HG02852 (cell line): ENCODE results near the gene GABARAP.

Experiments
- ATAC-seq: cut with Tn5 transposase; IDR thresholded peaks from one replicate; pipeline ENCODE4 v1.9.1; 2021; ENCODE audit warnings: mild to moderate bottlenecking, moderate library complexity; ENCODE audit not compliant: unreplicated experiment

GABARAP gene

DNA sequence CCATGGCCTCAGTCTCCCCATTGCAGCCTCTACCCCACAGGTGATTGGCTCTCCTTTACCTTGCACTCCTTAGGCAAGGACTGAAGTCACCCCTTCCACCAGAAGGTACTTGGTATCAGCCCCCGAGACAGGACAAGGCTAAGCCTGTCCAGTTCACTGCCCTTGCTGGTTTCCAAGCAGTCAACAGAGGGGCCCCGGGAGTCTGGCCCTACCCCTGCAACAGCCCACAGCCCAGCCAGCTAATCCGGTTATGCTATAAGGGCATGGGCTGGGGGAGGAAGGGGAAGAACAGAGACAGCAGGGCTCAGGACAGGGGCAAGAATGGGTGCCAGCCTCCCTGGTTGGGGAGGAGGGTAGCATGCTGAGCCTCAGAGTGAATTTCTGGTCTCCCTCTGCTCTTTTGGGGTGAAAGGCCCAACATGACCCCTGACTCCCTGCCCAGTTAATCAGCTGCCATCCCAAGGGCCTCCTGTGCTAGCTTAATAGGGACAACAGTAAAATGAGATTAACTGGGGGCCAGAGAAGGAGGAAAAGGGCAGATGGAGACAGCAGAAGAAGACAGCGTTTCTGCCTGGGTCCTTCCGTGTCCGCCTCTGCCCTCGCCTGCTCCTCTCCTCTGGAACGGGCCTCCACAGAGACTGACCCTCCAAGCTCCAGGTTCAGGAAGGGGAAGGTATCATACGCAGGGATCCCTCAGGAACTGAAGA, 33.3 kb downstream of the GABARAP start:
- ATAC-seq, result no peak

DNA sequence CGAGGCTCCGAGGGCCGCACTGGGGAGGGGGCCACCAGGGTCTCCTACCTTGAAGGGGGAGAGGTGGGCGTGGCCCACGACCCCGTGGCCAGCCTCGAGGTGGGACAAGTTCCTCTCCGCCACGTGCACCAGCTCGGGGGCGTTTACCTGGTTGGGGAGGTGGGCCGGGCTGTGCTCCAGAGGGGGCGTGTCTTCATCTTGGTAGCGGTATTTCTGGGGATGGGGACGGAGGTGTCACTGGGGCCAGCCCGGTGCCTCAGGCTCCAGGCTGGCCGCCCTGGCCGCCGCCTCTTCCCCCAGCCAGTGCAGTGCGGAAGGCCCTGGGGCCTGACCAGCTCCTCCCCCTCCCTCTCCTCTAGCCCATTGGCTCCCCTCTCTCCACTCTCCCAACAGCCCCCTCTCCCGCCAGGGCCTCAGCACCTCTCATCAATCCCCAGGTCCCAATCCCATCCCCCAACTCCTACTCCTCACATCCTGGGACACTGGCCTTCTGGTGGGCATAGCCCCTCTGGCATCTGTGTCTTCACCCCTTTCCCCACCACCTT, 34.1 kb downstream of the GABARAP start:
- no peak for ATAC-seq

DNA sequence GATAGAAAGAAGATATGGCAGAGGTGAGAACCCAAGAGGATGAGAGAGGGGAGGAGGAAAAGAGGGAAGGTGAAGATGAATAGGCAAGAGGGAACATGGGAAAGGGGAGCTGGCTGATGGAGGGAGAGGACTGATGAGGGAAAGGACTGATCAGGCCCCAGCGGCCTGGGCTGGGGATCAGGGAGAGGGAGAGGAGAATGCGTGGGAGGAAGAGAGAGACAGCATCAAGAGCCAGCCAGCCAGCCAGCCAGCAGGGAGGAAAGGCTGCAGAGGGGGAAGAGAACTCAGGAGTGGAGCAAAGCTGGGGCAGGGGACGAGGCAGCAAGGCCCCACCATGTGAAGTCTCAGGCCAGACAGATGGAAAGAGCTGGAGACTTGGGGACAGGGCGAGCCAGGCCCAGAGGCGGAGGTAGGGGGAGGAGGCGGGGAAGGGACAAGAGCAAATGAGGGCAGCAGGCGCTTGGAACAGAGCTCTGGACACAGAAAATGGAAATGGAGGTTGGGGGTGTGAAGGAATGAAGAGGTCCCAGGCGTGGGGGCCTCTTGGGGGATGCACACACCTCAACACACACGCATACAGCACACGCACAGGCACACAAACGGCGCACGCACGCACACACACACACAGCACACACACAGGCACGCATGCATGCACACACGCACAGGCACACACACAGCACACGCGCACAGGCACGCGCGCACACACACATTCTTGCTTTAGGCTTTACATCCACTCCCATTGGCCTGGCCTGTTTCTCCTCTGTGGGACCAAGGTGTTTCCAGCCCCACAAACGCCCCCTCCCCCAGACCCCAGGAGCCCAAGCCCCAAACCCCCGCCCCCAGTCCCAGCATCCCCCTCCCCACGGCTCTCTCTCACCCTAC, 34.9 kb downstream of the GABARAP start:
- ATAC-seq, result no peak

DNA sequence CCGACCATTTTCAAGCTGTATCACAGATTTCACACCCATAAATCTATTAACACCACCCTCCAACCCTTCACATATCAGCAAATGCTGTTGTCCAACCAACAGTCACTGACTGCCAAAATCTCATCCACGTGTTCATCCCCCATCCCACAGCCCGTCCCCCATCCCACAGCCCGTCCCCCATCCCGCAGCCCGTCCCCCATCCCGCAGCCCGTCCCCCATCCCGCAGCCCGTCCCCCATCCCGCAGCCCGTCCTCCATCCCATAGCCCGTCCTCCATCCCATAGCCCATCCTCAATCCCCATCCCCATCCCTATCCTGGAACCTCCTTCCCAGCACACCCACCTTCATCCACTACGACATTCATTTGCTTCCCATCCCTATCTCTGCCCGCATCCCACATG, 36.7 kb downstream of the GABARAP start:
- no peak for ATAC-seq

DNA sequence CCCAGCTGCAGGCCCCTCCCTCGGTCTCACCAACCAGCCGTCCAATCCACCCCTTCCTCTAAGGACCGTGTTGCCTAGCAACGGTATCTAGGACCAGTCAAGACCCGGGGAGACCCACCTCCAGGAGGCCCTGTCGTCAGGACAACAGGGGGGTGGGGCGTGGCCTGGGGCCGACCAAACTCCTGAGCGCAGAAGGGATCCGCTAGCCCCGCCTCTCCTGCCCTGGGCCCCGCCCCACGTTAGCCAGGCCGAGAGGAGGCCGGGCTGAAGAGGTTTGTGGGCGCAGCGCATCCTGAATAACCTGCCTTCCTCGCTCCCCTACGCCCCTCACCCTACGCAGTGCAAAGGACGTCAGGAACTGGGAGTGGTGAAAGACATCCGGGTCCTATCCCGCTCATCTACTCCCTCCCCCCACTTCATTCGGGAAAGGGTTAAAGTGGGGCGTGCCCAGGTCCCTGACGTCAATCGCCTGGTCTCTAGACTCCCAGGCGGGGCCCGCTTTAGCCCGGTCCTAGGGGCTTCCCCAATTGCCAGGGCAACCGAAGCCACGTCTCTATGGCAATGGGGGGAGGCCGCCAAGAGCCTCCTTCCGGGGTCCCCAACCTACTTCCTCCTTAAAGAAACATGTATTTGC, 37.3 kb downstream of the GABARAP start:
- ATAC-seq, result peak; percentile 76

DNA sequence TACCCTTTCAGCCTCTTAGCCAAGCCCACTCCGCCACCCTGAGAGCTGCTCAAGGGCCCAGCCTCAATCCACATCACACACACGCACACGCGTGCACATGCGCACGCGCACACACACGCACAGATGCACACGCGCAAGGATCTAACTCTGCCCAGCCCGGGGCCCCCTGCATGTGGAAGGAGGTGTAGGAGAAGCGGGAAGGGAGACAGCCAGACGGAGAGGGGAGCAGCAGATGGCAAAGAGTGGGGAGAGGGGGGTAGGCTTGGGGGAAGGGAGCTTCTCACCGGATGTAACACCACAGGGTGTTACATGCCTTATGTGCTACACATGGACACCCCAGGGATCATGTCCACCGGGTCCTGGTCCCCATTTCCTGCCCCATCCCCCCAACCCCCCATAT, 37.9 kb downstream of the GABARAP start:
- no peak for ATAC-seq

DNA sequence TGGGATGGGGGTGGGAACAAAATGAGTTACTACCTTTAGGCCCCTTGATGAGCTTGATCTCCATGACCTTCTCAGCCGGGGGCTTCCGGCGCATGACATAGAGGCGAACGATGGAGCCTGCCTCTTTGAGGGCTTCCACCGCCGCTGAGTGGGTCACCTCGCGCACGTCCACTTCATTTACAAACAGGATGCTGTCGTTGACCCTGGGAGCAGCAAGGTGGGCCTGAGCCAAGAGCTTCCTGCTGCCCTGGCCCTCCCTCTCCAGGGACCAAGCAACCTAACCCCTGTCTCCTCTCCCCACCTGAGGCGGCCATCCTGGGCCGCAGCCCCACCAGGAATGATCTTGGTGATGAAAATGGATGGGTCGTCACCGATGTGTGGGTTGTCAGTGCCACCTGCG, 38.9 kb downstream of the GABARAP start:
- no peak for ATAC-seq

DNA sequence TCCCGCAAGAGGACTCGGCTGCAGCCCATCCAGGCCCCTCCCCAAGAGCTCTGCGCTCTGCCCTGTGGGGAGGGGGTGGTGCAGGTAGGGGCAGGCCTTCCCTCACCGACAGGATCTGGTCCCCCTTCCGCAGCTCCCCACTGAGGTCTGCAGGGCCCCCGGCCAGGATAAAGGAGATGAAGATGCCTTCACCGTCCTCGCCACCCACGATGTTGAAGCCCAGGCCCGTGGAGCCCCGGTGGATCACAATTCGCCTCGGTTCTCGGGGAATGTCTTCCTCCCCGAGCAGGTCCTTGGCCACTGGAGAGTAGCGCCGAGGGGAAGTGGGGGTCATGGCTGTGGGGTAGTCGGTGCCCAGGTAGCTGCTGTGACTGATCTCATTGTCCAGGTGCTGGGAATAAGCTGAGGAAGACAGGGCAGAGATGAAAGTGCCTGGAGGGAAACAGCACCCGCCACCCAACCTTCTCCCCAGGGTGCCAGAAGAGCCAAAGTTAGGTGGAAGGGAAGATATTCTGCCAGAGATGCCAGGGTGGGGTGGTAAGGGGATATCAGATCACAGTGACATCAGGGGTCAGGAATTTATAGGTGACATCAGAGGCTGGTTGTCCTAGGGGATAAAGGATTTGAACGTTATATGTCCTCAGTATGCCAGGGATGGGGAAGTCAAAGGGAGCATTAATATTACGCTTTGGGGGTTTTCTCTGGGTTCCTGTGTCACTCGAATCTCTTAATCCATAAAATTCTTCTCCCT, 45.4 kb downstream of the GABARAP start:
- no peak for ATAC-seq

DNA sequence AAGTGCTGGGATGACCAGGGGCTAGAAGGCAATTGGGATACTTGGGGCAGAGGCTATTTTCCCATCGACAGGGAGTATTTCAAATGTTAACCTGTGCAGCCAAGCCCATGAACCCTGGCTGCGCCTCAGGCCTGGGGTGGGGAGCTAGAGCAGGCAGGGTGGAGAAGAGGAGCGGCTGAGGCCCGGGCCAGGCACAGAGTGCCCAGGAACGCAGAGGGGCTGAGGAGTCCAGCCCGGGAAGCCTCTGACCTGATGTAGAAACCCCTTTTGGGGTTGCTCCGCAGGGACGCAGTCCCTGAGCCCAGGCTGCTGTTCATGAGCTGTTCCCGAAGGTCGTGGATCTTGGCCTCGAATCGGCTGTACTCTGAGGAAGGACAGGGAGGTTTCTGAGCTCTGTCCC, 46.3 kb downstream of the GABARAP start:
- ATAC-seq, result no peak

DNA sequence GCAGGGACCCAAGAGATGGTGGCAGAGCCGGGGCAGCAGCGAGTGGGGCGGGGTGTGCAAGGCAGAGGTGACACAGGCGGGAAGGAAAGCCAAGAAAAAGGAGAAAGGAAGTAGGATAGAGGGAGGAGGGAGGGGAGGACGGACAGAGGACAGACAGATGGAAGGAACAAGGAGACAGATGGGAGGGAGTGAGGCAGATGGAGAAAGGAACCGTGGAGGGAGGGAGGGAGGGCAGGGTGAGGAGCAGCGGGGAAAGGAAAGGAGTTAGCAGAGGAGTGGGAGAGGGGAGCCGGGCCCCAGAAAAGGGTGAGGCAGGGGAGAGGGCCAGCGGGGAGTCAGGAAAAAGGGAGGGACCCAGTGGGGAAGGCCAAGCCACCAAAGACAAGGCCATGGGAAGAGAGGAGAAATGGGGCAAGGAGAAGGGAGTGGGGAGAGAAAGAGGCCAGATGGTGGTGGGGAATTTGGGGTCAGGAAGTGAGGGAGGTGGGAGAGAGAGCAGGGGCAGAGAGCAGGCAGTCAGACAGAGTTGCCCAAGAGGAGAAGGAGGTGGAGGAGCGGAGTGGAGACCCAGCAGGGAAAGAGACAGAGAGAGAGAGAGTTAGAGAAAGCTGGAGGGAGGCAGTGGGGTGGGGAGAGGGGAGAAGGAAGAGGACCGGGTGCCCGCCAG, 49.8 kb downstream of the GABARAP start:
- no peak for ATAC-seq

DNA sequence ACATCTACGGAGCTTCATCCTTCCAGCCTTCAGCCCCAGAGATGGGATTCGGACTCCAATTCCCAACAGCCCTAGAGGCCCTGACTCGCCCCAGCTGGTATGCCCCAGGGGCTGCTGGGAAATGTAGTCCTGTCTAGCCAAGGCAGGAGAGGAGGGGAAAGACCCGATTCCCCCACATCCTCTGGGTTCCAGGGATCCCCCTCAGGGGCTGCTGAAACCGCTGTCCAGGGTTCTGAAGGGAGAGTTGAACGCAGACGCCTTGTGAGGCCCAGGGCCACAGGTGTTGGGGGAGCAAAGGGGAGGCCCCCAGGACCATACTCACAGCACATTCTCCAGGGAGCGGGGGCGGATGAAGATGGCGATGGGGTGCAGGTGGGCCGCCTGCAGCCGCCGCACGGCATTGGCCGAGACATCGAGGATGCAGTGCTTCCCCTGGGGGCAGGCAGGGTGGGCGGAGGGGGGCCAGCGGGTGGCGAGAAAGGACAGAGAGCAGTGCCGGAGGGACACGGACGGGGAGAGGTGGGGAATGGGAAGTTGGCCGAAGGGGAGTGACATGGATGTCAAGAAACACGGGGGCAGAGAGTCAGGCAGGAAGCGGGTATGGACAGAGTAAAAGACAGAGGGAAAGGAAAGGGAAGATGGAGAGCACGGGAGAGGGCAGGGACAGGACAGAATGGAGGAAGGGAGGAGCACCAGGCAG, 50.5 kb downstream of the GABARAP start:
- ATAC-seq, result no peak

DNA sequence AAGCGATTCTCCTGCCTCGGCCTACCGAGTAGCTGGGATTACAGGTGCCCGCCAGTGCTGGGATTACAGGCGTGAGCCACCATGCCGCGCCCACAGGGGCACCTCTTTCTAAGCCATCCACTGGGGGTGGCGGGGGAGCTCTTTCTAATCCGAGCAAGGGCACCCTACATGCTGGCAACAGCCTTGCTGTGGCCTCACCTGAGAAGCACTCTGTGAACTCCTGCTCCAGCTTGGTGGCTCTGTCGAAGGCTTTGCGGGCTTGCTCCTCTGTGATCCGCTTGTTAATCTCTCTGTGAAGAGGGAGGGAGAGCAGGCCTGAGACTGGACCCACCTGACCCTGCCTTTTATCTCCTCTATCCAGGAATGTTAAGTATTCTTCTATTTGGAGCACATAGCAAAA, 51.2 kb downstream of the GABARAP start:
- no peak for ATAC-seq

DNA sequence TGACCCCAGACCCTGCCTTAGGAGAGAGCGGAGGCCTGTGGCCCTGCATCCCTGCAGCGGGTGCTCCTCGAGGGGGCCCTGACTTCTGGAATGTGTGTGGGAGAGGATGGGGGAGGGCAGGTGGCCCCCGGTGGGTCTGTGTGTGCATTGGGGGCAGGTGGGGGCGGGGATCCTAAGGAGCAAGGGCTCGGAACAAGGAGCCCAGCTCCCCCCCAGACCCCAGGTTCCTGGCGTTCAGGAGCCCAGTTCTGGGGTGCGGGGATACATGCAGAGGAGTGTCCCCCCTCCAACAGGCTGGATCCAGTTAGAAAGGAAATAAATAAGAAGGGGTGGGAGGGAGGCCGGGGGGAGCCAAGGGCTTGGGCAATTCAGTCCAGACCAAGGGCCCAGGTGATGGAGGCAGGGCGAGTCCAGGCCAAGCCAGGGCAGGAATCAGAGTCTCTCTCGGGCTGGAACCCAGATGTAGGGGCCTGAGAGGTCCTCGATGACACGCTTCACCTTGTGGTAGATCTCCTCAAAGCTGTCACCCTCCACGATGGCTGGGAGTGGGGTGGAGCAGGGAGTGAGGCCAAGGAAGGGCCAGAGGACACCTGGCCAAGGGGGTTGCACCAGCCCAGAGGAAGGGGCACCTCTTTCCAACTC, 51.9 kb downstream of the GABARAP start:
- ATAC-seq, result no peak
